ENCODE data around the gene RHOBTB1.

- TF ChIP-seq CTCF (conservative IDR thresholded peaks at IDR 0.05), result no peak
- TF ChIP-seq ZFX (IDR thresholded peaks at IDR 0.05), result no peak
Observed at GRCh38 chr10:60894786-60895185, 49.2 kb downstream of the RHOBTB1 start.
